Nephron (organoid): ENCODE data around the gene WDR72.
A peak's percentile ranks its signal among the peaks of the same experiment; 100 is the strongest.

ENCODE experiments used
- H3K27ac Mint-ChIP-seq, 3 experiments: 2 replicates each; pipeline ENCODE4 v1.8.0; 2020; ENCODE audit warnings: mixed read lengths in 3 of 3, mild to moderate bottlenecking in 2 of 3, moderate library complexity in 1 of 3
- H3K27me3 Mint-ChIP-seq: 2 replicates; pipeline ENCODE4 v1.8.0; 2021; ENCODE audit warnings: low read depth, mild to moderate bottlenecking, moderate library complexity, mixed read lengths
- H3K36me3 Mint-ChIP-seq: 2 replicates; pipeline ENCODE4 v1.8.0; 2020; ENCODE audit warnings: low read depth, mixed read lengths
- H3K4me1 Mint-ChIP-seq: 2 replicates; pipeline ENCODE4 v1.8.0; 2020; ENCODE audit warnings: mixed read lengths
- H3K4me3 Mint-ChIP-seq, 3 experiments: 2 replicates each; pipeline ENCODE4 v1.8.0; 2020; ENCODE audit warnings: mild to moderate bottlenecking in 3 of 3, mixed read lengths in 3 of 3, moderate library complexity in 2 of 3
- H3K9me3 Mint-ChIP-seq: 2 replicates; pipeline ENCODE4 v1.8.0; 2020; ENCODE audit warnings: mixed read lengths
- CTCF ChIP-seq, 3 experiments: fragments of 200-600 bp; sonication (generic); IDR thresholded peaks; one replicate each; pipeline ENCODE4 v1.5.0; 2021; ENCODE audit warnings: antibody characterized with exemption in 3 of 3; ENCODE audit not compliant: unreplicated experiment in 3 of 3

WDR72 gene

GRCh38 chr15:53644660-53645059 is 114.8 kb downstream of the WDR72 start:
- no peak overlapping the region for H3K4me3 Mint-ChIP-seq
- H3K27ac Mint-ChIP-seq = no peak overlapping the region
- no peaks in the 10 kb centered on the region for H3K36me3 Mint-ChIP-seq
- no peaks in the 10 kb centered on the region for H3K9me3 Mint-ChIP-seq
- no peaks in the 10 kb centered on the region for H3K4me1 Mint-ChIP-seq
- H3K27me3 Mint-ChIP-seq = peaks cover 5% of the 10 kb centered on the region
- no peak for TF ChIP-seq CTCF (IDR thresholded peaks at IDR 0.05; ENCODE audit: unreplicated experiment in 3 of 3)

- H3K36me3 Mint-ChIP-seq = peaks cover 16% of the 10 kb centered on the region
- H3K27ac Mint-ChIP-seq = peak overlapping the region in 1 of 3 experiments; percentile 41
- no peaks in the 10 kb centered on the region for H3K4me1 Mint-ChIP-seq
- TF ChIP-seq CTCF (IDR thresholded peaks at IDR 0.05; ENCODE audit: unreplicated experiment in 3 of 3) = no peak
- H3K9me3 Mint-ChIP-seq = peaks cover 20% of the 10 kb centered on the region
- no peaks in the 10 kb centered on the region for H3K27me3 Mint-ChIP-seq
- no peak overlapping the region for H3K4me3 Mint-ChIP-seq
Observed at GRCh38 chr15:53634517-53635106, 124.9 kb downstream of the WDR72 start.

GRCh38 chr15:53627279-53627678 is 132.2 kb downstream of the WDR72 start:
- H3K9me3 Mint-ChIP-seq = peaks cover 12% of the 10 kb centered on the region
- no peaks in the 10 kb centered on the region for H3K4me1 Mint-ChIP-seq
- no peaks in the 10 kb centered on the region for H3K27me3 Mint-ChIP-seq
- no peak overlapping the region for H3K27ac Mint-ChIP-seq
- TF ChIP-seq CTCF (IDR thresholded peaks at IDR 0.05; ENCODE audit: unreplicated experiment in 3 of 3) = no peak
- peaks cover 9% of the 10 kb centered on the region for H3K36me3 Mint-ChIP-seq
- H3K4me3 Mint-ChIP-seq = no peak overlapping the region

GRCh38 chr15:53625962-53626845 is 133.3 kb downstream of the WDR72 start:
- Mint-ChIP-seq H3K4me3 (no peak overlapping the region), H3K36me3 (peaks cover 1% of the 10 kb centered on the region), H3K4me1 (no peaks in the 10 kb centered on the region), H3K9me3 (peaks cover 5% of the 10 kb centered on the region), H3K27me3 (no peaks in the 10 kb centered on the region), H3K27ac (no peak overlapping the region)
- TF ChIP-seq CTCF (IDR thresholded peaks at IDR 0.05; ENCODE audit: unreplicated experiment in 3 of 3) = no peak

- Mint-ChIP-seq H3K9me3 (no peaks in the 10 kb centered on the region), H3K27ac (no peak overlapping the region), H3K4me1 (no peaks in the 10 kb centered on the region), H3K36me3 (no peaks in the 10 kb centered on the region), H3K4me3 (no peak overlapping the region), H3K27me3 (no peaks in the 10 kb centered on the region)
- TF ChIP-seq CTCF (IDR thresholded peaks at IDR 0.05; ENCODE audit: unreplicated experiment in 3 of 3) = no peak
Observed at GRCh38 chr15:53625260-53625659, 134.2 kb downstream of the WDR72 start.
